HG03439 (cell line): ENCODE measurements around the gene PTGDS.

ENCODE experiments used
- ATAC-seq: cut with Tn5 transposase; IDR thresholded peaks from one replicate; pipeline ENCODE4 v1.9.1; 2021; ENCODE audit warnings: mild to moderate bottlenecking, moderate library complexity; ENCODE audit not compliant: unreplicated experiment

PTGDS gene

GRCh38 chr9:137007108-137007815, 30.0 kb downstream of the PTGDS start:
- no peak for ATAC-seq

DNA sequence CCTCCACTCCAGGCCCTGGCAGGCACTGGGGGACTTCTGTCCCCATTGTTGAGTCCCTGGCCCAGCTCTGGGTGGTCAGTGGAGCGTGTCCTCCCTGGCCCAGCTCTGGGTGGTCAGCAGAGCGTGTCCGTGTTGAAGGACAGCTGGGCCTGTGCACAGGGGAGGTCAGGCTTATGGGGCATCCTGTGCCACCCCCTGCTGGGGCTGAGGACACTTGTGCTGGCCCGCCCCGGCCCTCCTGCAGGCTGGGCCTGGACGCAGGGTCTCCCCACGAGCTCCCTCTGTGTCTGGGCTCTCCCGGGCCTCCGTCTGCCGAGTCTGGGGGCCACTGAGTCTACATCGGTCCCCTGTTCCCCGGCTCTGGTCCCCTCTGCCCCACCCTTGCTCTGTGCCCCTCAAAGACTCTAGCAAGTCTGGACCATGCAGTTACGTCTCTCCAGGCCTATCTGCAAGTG, 30.5 kb downstream of the PTGDS start:
- no peak for ATAC-seq

DNA sequence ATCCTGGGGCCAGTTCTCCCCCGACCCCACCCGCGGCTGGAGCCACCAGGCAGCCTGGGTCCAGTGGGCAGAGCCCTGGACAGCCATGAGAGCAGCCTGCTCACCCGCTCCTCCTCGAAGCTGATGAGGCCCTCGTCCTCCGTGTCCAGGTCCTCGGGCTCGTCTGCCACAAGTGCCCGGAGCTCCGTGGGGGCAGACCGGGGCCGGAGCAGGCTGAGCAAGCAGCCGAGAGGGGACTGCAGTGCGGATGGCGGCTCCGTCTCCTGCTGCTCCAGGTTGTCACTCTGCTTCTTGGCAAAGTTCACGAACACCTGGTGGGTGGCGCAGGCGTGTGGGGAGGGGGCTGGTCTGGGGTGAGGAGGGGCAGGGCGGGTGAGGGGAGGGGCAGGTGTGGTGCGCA, 31.0 kb downstream of the PTGDS start:
- ATAC-seq = no peak

DNA sequence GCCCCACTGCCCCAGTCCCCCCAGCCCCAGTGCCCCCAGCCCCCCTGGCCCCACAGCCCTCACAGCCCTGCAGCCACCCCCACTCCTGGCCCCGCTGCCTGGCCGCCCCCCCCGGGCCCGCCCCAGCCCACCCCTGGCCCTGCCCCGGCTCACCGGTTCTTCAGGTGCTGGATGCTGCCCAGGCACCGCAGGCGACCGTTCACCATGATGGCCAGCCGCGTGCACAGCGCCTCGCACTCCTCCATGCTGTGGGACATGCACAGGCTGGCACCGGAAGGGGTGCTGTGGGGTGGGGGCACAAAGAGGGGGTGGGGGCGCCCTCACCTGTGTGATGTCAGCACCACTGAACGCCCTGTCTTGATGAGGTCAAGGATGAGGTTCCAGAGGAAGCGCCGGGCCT, 31.9 kb downstream of the PTGDS start:
- ATAC-seq = no peak

GRCh38 chr9:137009938-137010732, 32.8 kb downstream of the PTGDS start:
- ATAC-seq = no peak

DNA sequence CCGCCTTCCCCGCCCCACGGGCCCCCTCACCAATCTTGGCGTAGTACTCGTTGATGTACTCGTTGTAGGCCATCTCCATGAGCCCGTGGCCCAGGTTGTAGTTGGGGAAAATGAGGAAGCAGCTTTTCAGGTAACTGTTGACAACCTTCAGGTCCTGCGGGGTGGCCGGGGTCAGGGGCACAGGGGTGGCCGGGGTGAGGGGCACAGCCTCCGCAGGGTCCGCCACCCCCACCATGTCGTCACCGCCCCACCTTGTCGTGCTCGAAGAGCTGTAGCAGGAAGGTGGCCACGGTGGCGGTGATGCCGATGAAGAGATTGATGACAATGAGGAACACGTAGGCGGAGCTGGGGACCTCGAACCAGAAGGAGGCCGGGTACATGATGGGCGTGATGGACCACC, 33.9 kb downstream of the PTGDS start:
- ATAC-seq = no peak

DNA sequence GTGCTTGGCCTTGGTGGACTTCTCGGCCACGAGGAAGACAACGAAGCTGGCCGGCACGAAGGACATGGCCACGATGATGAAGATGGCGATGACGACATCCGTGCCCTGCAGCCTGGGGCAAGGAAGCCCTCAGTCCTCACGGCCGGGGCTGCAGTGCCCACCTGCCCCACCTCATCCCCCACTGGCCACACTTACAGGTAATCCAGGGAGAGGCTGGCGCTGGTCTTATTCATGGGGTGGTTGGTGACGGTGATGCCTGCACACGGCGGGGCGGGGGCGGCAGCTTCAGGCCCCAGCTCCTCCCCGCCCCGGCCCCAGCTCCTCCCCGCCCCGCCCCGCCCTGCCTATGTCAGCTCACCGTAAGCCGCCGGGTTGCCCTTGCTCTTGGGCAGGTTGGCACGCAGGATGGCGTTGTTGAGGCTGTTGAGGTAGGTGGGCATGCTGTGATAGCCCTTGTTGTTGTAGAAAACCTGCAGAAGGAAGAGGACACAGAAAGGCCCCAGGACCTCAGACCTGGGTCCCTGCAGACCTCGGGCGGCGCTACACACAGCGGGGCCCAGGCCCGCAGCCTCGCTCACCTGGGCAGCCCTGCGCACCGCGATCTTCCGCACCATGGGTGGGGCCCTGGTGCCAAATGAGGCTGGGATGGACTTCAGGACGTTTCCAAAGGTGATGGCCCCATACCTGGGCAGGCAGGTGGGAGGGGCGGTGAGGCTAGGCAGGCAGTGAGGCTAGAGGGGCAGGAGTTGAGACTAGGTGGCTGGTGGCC, 34.8 kb downstream of the PTGDS start:
- ATAC-seq = no peak

- ATAC-seq = no peak
Observed at GRCh38 chr9:137012694-137013570, 35.6 kb downstream of the PTGDS start.

GRCh38 chr9:137013571-137013940, 36.3 kb downstream of the PTGDS start:
- no peak for ATAC-seq

DNA sequence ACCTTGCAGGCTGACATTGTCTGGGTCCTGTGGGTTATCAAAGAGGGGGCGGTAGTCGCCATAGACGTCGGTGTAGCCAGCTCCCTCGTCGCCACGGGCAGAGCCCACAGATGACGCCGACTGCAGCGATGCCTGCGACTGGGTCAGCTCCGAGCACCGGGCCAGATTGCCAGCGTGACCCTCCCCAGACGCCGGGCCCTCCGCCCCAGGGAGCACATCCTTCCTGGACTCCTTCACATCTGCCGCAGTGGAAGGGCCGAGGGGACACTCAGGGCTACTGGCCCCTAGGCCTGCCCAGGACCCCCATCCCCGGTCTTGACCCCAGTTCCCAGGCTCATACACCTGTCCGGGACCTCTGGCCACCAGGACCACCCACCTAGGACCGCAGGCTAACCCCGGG, 36.9 kb downstream of the PTGDS start:
- ATAC-seq = no peak

GRCh38 chr9:137014776-137015539, 37.7 kb downstream of the PTGDS start:
- ATAC-seq = no peak

GRCh38 chr9:137015540-137015930, 38.2 kb downstream of the PTGDS start:
- ATAC-seq = no peak

GRCh38 chr9:137015976-137016375, 38.7 kb downstream of the PTGDS start:
- no peak for ATAC-seq

DNA sequence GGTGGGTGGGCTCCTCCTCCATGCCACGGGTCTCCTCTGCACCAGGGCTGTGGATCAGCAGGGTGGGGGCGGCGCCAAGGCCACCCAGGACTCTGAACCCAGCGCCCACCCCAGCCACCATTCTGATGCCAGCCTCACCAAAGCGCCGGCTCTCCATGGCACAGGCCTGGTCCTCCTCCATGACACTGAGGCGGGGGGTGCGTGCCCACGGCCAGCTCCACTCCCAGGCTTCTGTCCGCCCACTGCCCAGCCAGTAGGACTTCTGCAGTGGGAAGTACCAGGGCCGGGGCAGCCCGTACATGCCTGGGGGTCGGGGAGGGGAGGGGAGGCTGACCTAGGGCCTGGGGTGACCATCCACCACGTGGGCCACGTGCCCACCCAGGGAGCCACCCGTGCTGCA, 39.1 kb downstream of the PTGDS start:
- ATAC-seq = no peak

DNA sequence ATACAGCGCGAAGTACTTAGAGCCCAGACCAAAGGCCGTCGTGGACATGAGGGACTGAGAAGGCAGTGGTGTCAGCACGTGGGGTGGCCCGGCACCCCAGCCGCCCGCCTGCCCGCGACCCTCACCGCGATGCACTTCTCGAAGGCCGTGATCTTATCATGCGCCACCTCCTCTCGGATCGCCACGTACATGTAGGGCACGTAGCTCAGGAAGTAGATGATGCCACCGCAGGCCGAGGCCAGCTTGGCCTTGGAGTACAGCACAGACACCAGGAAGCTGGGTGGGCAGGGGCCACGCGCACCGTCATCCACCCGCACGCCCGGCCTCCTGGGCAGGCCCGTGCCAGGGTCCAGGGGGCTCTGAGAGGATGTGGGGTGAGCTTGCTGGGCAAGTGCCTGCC, 39.8 kb downstream of the PTGDS start:
- no peak for ATAC-seq

DNA sequence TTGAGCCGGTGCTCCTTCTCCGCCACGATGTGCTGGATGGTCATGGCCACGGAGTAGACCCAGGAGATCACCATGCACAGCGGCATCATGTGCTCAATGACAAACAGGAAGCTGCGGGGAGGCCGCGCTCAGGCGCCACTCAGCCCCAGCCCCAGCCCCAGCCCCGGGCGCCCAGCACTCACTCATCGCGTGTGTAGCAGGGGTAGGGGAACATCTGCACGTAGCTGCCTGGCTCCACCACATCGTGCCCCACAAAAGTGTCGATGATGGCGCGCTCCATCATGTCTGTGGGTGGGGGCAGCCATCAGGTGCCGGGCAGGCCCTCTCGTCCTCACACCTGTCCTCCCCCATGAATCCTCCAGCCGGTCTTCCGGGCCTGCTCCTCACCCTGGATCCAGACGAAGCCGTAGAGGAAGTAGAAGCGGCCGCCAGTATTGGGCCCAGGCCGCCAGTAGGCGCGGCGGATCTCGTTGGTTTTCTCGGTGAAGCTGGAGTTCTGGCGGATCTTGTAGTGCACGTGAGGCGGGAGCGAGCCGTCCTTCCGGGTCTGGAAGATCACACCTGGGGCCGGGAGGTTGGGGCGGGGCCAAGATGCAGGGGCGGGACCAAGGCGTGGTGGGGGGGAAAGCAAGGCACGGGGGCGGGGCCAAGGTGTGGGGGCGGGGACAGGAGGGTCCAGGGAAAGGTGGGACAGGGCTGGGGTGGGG, 40.6 kb downstream of the PTGDS start:
- ATAC-seq = no peak

- no peak for ATAC-seq
Observed at GRCh38 chr9:137018761-137019559, 41.7 kb downstream of the PTGDS start.

DNA sequence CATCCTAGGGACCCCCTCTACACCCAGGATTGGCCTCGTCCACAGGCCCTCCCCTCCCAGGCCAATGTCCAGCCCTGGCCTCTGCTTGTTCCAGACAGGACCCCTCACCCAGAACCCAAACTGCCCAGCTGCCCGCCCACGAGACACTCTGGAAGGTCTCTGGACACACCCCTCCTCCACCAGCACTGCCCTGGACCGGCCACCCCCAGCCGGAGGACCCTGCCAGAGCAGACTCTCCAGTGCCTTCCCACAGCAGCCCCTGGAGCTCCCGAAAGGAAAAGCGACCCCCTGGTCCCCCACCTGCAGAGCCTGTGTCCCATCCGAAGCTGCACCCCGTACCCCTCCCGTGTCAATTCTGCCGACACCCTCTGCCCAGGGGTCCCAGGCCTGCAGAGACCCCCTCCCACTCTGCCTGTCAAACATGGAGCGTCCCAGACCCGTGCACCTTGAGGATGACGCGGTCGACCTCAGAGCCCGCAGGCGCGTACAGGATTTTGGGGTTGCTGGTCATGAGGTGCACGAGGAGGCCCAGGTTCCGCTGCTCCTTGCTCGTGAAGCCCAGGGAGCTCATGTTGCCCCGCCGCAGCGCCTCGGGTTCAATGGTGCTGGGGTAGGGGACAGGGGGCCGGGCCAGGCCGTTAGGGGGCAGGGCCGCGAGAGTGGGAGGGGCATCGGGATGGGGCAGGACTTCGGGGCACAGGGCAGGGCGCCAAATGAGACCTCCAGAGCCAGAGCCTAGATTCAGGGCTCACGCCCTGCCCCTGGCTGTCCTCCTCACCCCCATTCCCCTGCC, 42.8 kb downstream of the PTGDS start:
- no peak for ATAC-seq
